GM19351 (cell line): Measurements from ENCODE around the gene MAN2B1.
"Not testable (repeated sequence)": the region's sequence is repeated elsewhere in the genome, so short reads cannot be mapped to it uniquely, and the experiment has no call there.

Source experiments
- ATAC-seq: cut with Tn5 transposase; IDR thresholded peaks from one replicate; pipeline ENCODE4 v1.9.1; 2021; ENCODE audit warnings: mild to moderate bottlenecking, moderate library complexity; ENCODE audit not compliant: unreplicated experiment

The MAN2B1 gene

DNA sequence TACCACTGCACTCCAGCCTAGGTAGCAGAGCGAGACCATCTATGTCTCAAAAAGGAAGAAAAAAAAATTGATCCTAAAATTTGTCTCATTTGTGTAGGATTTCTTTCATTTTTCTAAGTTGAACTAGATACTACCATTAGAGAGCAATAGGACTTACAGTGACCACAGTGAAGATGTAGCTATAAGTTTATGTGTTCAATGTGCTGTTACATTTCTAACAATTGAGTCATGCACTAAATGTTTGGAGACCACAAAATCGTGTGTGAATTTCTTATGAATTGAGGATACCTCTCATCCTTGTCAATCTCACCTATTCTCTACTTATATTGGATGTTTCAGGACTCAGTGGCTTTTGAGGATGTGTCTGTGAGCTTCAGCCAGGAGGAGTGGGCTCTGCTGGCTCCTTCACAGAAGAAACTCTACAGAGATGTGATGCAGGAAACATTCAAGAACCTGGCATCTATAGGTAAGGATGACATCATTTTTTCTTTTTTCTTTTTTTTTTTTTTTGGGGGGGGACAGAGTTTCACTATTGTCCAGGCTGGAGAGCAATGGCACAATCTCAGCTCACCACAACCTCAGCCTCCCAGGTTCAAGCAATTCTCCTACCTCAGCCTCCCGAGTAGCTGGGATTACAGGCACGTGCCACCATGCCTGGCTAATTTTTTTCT lies 43.0 kb downstream of the MAN2B1 start:
- ATAC-seq: no peak

DNA sequence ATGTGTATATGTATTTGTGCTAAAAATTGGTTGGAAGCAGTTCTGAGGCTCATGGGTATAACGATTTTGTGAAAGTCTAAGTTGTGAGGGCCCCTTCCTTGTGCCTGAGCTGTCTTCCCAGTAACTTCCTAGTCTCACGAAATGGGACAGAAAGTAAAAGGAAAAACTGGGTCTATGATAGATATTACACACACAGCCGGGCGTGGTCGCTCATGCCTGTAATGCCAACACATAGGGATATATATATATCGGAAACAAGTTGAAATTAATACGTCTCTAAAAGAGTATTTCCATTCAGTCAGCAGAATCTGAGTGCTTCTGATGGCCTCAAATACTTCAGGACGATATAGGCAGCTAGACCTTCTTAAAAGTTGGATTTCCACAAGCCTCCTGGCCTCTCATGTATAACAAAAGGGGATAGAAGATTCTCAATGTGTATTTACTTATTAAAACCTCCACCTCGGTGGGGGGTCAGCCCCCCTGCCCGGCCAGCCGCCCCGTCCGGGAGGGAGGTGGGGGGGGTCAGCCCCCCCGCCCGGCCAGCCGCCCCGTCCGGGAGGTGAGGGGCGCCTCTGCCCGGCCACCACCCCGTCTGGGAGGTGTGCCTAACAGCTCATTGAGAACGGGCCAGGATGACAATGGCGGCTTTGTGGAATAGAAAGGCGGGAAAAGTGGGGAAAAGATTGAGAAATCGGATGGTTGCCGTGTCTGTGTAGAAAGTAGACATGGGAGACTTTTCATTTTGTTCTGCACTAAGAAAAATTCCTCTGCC lies 45.1 kb downstream of the MAN2B1 start:
- not testable (repeated sequence) for ATAC-seq

DNA sequence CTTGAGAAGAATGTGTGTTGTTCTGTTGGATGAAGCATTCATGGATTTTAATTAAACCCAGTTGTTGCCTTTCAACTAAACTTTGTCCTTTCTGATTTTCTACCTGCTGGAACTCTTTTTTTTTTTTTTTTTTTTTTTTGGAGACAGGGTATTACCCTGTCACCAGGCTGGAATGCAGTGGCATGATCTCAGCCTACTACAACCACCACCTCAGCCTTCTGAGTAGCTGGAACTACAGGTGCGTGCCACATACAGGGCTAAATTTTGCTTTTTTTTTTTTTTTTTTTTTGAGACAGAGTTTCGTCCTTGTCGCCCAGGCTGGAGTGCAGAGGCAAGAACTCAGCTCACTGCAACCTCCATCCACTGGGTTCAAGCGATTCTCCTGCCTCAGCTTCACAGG lies 48.9 kb downstream of the MAN2B1 start:
- no peak for ATAC-seq

DNA sequence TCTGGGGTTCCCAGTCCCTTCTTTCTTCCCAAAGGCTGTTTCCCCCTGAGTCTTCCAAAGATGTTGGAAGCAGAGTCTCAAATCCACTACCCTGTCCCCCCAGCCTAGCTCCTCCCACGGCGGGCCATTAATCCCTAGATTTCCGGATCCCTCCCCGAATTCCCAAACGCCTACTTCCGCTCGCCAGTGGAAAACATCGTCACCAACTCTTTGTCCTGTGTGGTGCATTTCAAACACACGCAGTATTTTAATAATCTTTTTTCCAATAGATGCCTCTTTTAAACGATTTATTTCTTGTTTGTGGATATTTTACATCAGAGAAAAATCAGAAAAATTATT lies 55.2 kb downstream of the MAN2B1 start:
- no peak for ATAC-seq

DNA sequence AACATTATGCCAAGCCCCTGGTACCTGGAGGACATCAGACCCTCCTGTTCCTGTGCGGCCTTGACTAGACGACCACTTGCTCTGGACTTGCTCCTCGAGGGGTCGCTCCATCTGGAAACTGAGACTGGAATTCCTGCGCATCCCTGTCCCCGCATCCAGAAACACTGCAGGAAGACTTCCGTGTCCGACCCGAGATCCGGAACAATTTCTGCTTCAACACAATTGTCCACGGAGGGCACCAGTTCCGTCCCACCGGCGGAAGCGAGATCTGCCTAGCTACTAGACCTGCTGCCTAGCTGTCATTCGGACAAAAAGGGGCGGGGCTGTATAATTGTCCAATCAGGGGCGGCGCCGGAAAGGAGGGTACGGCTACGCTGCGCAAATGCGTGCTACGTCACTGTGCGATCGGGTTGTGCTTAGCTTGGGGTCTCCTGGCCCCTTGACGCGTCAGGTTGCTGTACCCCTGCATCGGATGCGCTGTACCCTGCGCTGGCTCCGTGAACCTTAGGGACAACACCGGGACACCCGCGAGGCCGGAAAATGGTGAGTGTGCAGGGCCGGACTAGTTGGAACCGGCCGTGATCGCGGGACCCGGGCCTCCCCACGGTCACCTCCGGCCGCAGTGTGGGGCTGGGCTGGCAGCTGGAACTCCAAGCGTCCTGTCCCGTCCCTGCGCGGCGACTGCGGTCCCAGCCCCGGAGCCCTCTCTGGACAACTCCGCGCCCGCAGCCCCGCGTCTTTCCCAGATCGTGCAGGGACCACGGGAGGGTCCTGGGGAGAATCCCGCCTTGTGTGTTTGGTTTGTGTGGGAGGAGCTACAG lies 55.8 kb downstream of the MAN2B1 start, which contains the start of the genes ZNF490 and ZNF791:
Gene ZNF490 (minus strand): TSS at position 274 of the 821 bp plus-strand sequence. CDS start 133 bp downstream, at position 141.
Gene ZNF791 (plus strand): TSS at position 381 of the 821 bp plus-strand sequence. CDS start 160 bp downstream, at position 541.
- peak; percentile 78 for ATAC-seq

DNA sequence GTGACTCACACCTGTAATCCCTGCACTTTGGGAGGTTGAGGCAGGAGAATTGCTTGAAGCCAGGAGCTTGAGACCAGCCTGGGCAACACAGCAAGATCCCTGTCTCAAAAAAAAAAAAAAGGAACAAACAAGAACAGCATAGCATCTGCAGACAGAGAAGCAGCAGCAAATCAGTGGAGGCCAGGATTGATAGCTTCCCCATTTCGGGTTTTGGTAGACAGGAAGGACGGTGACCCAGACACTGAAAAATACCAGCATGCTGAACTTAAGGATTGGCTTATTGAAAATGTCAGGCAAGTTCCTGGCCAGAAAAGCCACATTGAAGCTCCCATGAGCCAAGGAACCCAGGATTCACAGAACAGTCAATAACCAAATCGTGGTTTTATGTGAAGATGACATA lies 58.9 kb downstream of the MAN2B1 start:
- no peak for ATAC-seq

DNA sequence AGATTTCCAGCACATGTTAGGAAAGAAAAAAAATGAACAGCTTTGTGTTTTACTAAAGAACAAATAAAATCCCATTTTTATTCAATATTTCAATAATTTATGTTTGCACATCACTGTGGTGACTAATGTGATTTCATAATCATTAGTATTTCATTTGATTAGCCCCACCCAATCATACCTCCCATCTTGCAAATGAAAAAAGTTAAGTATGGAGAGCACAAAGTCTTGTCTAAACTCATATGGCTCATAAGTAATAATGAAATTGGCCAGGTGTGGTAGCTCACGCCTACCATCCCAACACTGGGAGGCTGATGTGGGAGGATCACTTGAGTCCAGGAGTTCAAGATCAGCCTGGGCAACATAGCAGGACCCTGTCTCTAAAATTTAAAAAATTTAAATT lies 59.7 kb downstream of the MAN2B1 start:
- no peak for ATAC-seq

DNA sequence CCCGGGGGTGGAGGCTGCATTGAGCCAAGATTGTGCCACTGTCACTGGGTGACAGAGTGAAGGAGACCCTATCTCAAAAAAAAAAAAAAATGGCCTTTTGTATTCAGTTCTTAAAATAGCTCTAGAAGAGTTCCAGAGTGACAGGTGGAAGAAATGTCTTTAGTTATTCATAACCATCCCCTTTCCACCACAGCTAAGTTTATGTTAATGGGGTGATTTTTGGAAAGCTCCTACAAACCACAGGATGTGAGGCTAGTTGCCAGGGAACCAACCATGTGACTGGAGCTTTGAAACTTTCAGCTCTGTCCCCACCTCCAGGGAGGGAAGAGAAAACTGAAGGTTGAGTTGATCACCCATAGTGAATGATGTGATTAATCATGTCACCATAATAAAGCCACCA lies 62.8 kb downstream of the MAN2B1 start:
- ATAC-seq: no peak

DNA sequence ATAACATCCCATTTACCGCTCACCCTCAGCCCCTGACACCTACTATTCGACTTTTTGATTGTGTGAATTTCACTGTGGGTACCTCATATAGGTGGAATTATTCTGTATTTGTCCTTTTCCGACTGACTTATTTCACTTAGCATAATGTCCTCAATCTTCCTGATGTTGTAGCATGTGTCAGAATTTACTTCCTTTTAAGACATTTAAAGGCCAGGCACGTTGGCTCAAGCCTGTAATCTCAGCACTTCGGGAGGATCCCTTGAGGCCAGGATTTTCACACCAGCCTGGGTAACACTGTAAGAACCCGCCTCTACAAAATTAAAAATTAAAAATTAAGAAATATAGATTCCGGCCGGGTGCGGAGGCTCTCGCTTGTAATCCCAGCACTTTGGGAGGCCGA lies 68.9 kb downstream of the MAN2B1 start:
- no peak for ATAC-seq

DNA sequence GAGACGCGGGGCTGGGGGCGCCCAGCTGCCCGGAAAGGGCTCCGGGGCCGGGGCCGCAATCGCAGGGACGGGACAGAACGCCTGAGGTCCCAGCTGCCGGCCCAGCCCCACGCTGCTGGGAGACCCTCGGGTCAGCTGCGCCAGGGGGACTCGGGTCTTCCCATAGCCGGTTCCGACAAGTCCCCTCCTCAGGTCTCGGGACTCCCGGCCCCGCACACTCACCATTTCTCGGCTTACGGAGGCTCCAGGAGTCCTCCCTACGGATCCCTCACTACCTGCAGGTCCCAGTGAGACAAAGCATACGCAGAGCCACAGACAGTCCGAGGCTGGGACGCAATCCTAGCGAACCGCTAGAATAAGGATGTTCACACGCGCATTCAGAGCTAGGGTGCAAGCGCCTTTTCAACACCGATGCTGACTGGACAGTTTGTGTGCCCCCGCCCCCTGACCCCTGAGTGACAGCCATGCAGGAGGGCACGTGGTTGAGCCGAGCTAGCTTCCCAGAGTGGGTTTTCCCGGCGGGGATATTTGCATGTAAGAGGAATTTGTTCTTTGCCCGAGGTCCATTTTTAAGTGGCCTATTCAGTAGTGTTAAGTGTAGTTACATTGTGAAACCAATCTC lies 69.5 kb downstream of the MAN2B1 start:
- ATAC-seq: no peak
